MM.1S (cell line): ENCODE results near the gene MOCS2.

ENCODE experiments used
- DNase-seq: peaks from one replicate; pipeline ENCODE4 v3.0.0-alpha.2; 2015
- H2AFZ ChIP-seq: fragments of 300-600 bp; sonication (generic); 2 replicates; pipeline ENCODE4 v1.6.0; 2016; ENCODE audit warnings: antibody characterized with exemption, low read length
- H3F3A ChIP-seq: fragments of 300-600 bp; sonication (generic); 2 replicates; pipeline ENCODE4 v1.6.1; 2016; ENCODE audit warnings: mild to moderate bottlenecking, antibody characterized with exemption, low read length, moderate library complexity, mixed read lengths; ENCODE audit not compliant: insufficient read depth
- H3K27ac ChIP-seq: fragments of 300-600 bp; sonication (generic); 2 replicates; pipeline ENCODE4 v1.5.1; 2016; ENCODE audit warnings: mild to moderate bottlenecking, low read length
- H3K27me3 ChIP-seq: fragments of 300-600 bp; sonication (generic); replicated peaks from 2 replicates; pipeline ENCODE4 v1.6.0; 2016; ENCODE audit warnings: low read length; ENCODE audit not compliant: insufficient read depth
- H3K36me3 ChIP-seq: fragments of 300-600 bp; sonication (generic); replicated peaks from 2 replicates; pipeline ENCODE4 v1.6.1; 2016; ENCODE audit warnings: mild to moderate bottlenecking, low read length, mixed read lengths; ENCODE audit not compliant: insufficient read depth
- H3K4me1 ChIP-seq: fragments of 300-600 bp; sonication (generic); 2 replicates; pipeline ENCODE4 v1.6.1; 2016; ENCODE audit warnings: low read length, mixed read lengths
- H3K4me2 ChIP-seq: fragments of 300-600 bp; sonication (generic); 2 replicates; pipeline ENCODE4 v1.6.0; 2016; ENCODE audit warnings: low read depth, low read length
- H3K4me3 ChIP-seq: fragments of 300-600 bp; sonication (generic); 2 replicates; pipeline ENCODE4 v1.5.1; 2016; ENCODE audit warnings: low read length, mixed read lengths
- H3K79me2 ChIP-seq: fragments of 300-600 bp; sonication (generic); 2 replicates; pipeline ENCODE4 v1.6.1; 2016; ENCODE audit warnings: mixed run types, low read length, mixed read lengths
- H3K9ac ChIP-seq: fragments of 300-600 bp; sonication (generic); 2 replicates; pipeline ENCODE4 v1.6.1; 2016; ENCODE audit warnings: low read length, mixed read lengths
- H3K9me2 ChIP-seq: fragments of 300-600 bp; sonication (generic); replicated peaks from 2 replicates; pipeline ENCODE4 v1.6.1; 2016; ENCODE audit warnings: mild to moderate bottlenecking, low read length, mixed read lengths; ENCODE audit not compliant: insufficient read depth
- H3K9me3 ChIP-seq: fragments of 300-600 bp; sonication (generic); replicated peaks from 2 replicates; pipeline ENCODE4 v1.6.1; 2016; ENCODE audit warnings: mild to moderate bottlenecking, low read length, mixed read lengths; ENCODE audit not compliant: insufficient read depth
- H4K20me1 ChIP-seq: fragments of 300-600 bp; sonication (generic); 2 replicates; pipeline ENCODE4 v1.6.1; 2016; ENCODE audit warnings: mild to moderate bottlenecking, low read length, moderate library complexity, mixed read lengths; ENCODE audit not compliant: insufficient read depth
- EZH2 ChIP-seq: fragments of 300-600 bp; sonication (generic); optimal IDR thresholded peaks from 2 replicates; pipeline ENCODE3; 2017; ENCODE audit warnings: low read depth, mild to moderate bottlenecking, antibody characterized with exemption, low read length, mixed read lengths
- EZH2phosphoT487 ChIP-seq: fragments of 300-600 bp; sonication (generic); IDR thresholded peaks from 2 replicates; pipeline ENCODE4 v1.6.1; 2018; ENCODE audit warnings: antibody characterized with exemption, low read length
- TF ChIP-seq, protein P1 (sequence below): fragments of 300-600 bp; sonication (generic); IDR thresholded peaks from 2 replicates; pipeline ENCODE4 v1.5.1; 2016; ENCODE audit warnings: antibody characterized with exemption, low read length, mixed read lengths

The MOCS2 gene

DNA sequence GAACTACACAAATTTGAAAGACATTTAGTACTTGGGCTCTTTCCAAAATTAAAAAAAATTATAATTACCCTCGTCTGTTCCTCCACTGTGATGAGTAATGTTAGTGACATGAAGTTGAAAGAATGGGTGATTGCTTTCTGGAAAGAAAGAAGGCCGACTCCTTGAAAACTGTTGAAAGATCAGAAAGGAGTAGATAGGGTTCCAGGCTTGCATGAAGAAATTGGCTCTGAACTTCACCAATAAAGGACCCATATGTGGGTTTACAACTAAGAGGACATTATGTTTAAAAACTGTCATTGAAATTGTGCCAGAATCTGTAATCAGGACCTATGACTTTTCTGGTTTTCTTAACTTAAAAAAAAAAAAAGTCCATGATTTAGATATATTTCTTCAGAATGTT, 20.7 kb upstream of the MOCS2 start:
- no peaks in the 10 kb centered on the region for H3F3A ChIP-seq
- DNase-seq, result no peak
- no peak for TF ChIP-seq EZH2
- no peak for TF ChIP-seq EZH2phosphoT487
- TF ChIP-seq, protein P1, sequence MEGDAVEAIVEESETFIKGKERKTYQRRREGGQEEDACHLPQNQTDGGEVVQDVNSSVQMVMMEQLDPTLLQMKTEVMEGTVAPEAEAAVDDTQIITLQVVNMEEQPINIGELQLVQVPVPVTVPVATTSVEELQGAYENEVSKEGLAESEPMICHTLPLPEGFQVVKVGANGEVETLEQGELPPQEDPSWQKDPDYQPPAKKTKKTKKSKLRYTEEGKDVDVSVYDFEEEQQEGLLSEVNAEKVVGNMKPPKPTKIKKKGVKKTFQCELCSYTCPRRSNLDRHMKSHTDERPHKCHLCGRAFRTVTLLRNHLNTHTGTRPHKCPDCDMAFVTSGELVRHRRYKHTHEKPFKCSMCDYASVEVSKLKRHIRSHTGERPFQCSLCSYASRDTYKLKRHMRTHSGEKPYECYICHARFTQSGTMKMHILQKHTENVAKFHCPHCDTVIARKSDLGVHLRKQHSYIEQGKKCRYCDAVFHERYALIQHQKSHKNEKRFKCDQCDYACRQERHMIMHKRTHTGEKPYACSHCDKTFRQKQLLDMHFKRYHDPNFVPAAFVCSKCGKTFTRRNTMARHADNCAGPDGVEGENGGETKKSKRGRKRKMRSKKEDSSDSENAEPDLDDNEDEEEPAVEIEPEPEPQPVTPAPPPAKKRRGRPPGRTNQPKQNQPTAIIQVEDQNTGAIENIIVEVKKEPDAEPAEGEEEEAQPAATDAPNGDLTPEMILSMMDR, result no peak

DNA sequence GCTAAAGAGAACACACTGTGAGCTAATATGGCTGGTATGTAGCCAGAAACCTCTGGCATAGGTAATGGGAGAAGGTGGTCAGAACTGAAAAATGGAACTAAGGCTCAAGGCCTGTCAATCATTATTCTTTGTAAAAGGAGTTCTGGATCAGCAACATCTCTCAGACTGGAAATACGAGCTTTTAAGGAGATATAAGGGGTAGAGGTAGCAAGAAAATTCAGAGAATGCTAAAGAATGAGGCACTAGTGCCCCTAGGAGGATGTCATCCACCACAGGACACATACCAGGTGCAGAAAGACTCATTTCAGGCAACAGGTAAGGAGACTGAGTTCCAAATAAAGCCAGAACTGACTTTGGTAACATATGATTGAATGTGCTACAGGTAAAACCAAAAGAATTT, 18.9 kb upstream of the MOCS2 start:
- Histone ChIP-seq H3K79me2 (no peaks in the 10 kb centered on the region), H3K4me3 (no peak overlapping the region), H3K9me2 (no peaks in the 10 kb centered on the region), H3K4me2 (no peak overlapping the region), H4K20me1 (no peaks in the 10 kb centered on the region), H2AFZ (no peak overlapping the region), H3K9ac (no peak overlapping the region), H3K9me3 (no peaks in the 10 kb centered on the region), H3K27me3 (no peaks in the 10 kb centered on the region), H3F3A (no peaks in the 10 kb centered on the region), H3K36me3 (no peaks in the 10 kb centered on the region), H3K4me1 (no peaks in the 10 kb centered on the region), H3K27ac (no peak overlapping the region)
- DNase-seq, result no peak
- TF ChIP-seq EZH2, result no peak
- TF ChIP-seq, protein P1, result no peak
- TF ChIP-seq EZH2phosphoT487, result no peak

More for the DNA sequence above, 20.7 kb upstream of the MOCS2 start:
- Histone ChIP-seq H4K20me1 (no peaks in the 10 kb centered on the region), H3K9me3 (no peaks in the 10 kb centered on the region), H3K4me2 (no peak overlapping the region), H3K27me3 (no peaks in the 10 kb centered on the region), H3K4me3 (no peak overlapping the region), H3K9me2 (no peaks in the 10 kb centered on the region), H3K27ac (no peak overlapping the region), H2AFZ (no peak overlapping the region), H3K9ac (no peak overlapping the region), H3K36me3 (no peaks in the 10 kb centered on the region), H3K79me2 (no peaks in the 10 kb centered on the region), H3K4me1 (no peaks in the 10 kb centered on the region)

DNA sequence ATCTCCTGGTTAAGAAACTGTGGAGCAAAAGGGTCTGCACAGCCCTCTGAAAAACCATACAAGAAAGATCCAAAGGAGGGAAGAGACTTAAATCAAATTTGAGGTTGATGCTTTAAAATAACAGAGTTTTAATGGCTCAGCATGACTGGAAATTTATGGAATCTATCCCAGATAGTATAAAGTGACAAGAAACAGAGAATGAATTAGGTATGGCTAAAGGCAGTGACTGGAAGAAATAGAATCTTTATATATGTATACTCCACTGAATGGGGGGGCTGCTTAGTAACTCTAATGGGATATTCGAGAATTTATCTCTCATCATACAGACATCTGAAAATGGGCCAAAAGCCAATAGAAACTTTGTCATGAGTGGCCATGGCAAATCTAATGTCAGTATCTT, 17.6 kb upstream of the MOCS2 start:
- H3K36me3 ChIP-seq, result no peaks in the 10 kb centered on the region
- H4K20me1 ChIP-seq, result no peaks in the 10 kb centered on the region
- no peaks in the 10 kb centered on the region for H3F3A ChIP-seq
- no peaks in the 10 kb centered on the region for H3K4me1 ChIP-seq
- H3K9me3 ChIP-seq, result no peaks in the 10 kb centered on the region
- no peak for DNase-seq
- H3K27ac ChIP-seq, result no peak overlapping the region
- H3K4me2 ChIP-seq, result no peak overlapping the region
- H3K27me3 ChIP-seq, result no peaks in the 10 kb centered on the region
- no peaks in the 10 kb centered on the region for H3K9me2 ChIP-seq
- TF ChIP-seq, protein P1, result no peak
- no peak for TF ChIP-seq EZH2
- TF ChIP-seq EZH2phosphoT487, result no peak
- H3K79me2 ChIP-seq, result no peaks in the 10 kb centered on the region
- H3K4me3 ChIP-seq, result no peak overlapping the region
- H3K9ac ChIP-seq, result no peak overlapping the region
- no peak overlapping the region for H2AFZ ChIP-seq
